ENCODE results near the gene MAPK9.

MAPK9 gene

DNA sequence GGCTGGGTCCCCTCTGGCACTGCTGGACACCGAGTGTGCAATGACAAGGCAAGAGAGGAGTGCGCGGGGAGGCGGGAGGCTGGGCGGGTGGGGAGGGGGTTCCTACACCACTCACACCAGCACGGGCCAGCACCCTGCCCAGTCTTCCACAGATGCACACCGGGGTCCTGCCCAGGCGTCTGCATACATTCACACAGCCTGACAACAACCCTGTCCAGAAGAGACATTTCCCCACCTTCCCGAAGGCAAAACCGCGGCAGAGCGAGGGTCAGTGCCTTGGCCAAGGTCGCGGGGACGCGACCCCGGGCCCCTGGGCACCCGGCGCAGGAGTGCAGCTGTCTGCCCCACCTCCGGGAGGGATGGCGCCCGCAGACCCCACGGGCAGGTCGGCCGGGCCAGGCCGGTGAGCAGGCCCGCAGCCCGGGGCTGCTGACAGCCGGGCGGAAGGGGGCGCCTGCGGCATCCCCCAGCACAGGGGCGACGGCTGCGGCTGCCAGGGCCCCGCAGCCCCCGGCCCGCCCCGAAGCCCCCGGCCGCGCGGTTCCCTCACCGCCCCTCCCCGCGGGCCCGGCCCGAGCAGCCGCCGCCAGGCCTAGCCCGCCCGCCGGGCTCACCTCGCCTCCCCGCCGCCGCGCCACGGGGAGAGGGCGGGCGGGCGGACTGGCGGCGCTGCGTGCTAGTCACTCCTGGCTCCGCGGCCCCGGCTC lies 496 bp downstream of the MAPK9 start:
- DNase-seq: no peak

DNA sequence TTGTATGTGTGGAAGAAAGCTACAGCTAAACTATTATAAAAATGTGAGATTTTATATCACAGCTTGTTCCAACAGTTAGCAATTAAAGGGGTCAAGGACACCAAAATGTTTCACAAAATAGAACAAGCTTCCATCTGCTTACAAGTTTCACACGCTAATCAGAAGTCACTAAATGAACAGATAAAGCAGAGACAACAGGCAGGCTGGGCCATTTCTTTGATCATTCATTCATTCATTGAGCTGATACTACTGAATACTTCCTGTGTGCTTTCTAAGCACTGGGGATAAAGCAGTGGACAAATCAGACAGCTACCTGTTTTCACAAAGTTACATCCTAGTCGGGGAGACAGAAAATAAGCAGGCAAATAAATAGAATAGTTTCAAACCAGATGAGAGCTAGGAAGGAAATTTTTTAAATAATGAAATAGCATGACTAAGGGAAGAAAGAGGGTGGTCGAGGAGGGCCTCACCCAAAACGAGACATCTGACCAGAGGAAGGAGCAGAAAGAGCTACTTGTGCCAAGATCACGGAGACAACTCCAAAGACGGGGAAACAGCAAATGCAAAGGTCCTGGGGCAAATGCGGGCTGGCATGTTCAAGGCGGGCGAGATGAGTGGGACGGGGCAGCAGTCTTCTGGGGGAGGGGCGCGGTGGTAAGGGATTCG lies 1.2 kb downstream of the MAPK9 start:
- DNase-seq: no peak

DNA sequence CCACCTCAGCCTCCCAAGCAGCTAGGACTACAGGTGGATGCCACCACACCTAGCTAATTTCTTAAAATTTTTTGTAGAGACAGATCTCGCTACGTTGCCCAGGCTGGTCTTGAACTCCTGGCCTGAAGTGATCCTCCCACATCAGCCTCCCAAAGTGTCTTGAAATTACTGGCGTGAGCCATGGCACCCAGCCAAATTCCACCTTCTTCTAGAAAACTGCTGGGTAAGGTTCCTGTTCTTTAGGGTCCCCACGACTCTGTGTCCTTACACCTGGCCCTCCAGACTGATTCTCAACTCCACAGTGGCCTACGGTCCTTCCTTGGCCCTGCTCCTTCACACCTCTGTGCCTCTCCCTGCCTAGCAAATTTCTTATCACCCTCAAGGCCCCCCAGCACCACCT lies 1.9 kb downstream of the MAPK9 start:
- DNase-seq: no peak

DNA sequence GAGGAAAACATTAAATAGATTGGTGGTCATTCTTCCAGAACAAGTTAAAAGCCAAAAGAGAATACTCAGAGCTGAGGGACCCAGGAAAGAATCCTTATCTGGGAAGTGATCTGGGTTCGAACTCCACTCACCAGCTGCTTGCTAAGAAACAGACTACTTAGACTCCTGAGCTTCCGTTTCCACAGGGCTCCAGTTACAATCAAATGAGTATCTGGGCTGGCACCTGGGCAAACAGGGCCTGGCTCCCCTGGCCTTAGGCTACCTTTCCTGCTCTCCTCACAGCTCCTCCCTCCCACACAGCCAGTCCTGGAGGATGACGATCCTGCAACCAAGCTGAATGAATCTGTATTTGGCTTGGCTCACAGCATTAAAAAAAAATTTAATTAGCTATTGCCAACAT lies 2.5 kb downstream of the MAPK9 start:
- no peak for DNase-seq

DNA sequence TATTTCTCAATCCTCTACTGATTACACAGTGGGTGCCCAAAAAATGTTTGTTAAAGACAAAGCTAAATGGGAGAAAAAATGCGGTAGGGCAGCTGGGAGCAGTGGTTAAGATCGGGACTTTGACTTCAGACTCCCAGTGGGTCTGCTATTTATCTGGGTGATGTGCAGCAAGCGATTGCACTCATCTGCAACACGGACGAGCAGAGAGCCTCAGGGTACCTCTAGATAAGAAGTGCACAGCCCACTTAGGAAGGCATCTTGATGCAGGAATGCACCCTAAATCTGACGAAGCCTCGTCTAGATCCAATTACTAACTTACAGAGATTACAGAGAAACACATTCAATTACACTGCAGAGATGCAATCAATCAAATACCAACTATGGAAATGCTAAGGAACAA lies 4.0 kb downstream of the MAPK9 start:
- DNase-seq: no peak

DNA sequence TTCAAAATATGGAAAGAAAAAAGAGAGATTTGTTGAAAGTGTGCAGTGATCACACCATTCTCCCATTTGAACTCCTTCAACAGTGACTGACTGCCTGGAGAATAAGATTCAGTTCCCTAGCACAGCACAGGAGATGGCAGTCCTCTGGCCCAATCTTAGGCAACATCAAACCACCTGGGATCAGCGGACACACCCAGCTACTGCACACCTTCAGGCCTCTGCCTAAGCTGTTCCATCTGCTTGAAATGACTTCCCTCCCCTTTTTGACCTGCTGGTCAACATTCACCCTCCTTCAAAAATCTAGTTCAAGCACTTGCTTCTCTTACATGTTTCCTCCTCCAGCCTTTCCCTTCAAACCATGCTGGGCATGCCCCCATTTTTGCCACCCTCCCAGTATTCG lies 4.5 kb downstream of the MAPK9 start:
- no peak for DNase-seq

DNA sequence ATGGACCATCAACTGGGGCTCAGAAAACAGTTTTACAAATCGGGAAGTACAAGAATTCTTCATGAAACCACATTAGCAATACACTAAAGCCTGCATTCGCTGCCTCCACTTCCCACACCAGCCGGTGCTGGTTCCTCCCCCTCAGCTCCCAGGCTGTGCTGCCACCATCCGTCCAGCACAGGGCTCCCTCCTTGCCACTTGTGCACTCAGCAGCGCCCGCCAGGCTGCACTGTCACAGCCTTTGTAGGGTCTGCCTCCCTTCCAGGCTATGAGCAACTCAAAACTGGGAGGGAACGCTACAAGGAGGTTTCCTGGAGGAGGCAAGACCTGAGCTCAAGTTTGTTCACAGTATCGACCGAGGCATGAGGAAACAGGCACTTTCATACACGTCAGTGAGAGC lies 7.7 kb downstream of the MAPK9 start:
- DNase-seq: no peak

DNA sequence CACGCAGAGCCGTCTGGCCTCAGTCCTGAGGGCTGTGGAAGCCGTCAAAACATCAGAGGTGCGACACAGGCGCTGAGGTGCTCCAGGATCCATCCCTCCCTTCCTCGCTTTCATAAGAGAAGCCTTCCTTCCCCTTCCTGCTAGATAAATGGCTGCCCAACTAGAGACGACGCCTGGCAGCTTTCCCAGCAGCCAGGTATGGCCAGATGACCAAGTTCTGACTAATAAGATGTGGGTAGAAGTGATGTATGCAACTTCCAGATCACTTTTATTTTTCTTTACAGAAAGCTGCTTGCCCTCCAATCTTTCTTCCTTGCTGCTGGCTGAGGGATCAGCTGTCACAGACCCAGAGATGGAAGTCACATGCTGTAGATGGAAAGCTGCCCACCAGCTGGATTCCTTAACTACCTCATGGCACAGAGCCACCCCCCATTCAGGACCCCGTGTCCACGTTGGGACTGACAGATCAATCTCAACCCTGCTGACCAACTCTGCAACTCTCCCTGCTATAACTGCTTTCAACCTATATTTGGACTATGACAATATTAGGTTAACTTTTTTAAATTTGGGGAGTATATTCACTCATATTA lies 8.8 kb downstream of the MAPK9 start:
- DNase-seq: no peak

DNA sequence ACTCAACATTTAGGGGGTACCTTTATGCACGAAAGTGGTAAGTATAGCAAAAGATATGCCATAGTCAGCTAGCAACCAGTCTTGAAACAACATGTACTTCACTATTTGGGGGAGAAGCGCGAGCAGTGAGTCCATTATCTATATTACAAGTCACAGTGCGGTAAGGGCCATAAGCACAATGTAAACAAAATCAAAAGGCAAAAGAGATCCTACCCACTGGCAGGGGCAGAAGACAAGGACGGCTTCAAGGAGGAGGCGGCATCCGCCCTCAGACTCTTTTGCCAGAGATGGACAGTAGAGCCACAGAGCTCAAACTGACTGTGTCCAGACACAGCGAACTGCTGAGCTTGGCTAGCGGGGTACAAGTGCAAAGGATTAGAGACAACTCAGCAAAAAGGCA lies 9.6 kb downstream of the MAPK9 start:
- DNase-seq: no peak

DNA sequence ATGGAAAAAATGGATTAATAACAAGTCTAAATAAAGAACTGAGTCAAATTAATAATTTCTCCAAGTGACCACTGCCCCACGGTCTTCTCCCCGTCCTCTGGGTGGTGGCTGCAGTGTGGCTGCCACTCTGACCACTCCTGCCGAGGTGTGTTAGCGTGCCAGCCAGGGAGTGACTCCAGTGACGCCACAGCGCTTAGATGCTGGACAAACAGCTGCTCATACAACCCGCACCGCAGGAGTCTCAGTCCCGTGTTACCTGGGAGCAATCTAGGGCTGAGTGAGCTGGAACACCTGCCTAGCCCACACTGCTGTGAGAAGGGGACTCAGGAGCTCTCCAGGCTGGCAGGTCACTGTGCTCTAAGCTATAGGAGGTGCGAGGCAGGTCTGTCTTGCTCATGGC lies 10.2 kb downstream of the MAPK9 start:
- DNase-seq: no peak

DNA sequence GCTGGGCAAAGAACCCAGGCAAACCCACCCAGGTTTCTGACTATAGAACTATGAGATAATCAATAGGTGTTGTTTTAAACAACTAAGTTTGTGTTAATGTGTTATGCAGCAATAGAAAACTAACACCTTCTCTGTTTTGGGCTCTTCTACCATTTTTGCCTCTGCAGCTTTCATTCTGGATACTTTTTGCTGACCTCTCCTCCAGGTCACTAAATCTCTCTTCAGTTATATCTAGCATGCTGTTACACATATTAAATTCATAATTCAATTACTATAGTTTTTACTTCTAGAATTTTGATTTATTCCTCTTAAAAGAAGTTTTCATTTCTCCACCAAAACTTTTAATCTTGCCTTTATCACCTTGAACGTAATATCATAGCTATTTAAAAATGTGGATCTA lies 17.2 kb downstream of the MAPK9 start:
- DNase-seq: no peak

DNA sequence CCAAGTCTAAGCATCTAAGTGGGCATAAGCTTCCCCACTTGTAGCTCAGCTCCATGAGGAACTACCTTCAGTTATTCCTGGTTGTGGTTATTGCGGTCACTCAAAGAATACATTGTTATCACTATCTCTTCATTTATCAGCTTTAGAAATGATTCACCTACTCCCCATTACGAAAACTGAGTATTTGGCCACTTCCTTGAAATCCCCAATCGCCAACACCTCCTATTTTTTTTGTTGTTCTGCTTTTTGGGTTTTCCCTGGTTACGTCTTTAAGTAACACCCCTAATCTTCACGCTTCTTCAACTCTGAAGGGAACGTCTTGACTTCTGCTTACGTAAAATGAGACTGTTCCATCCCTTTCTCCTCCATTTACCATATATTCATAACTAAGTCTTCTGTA lies 20.7 kb downstream of the MAPK9 start:
- DNase-seq: no peak

DNA sequence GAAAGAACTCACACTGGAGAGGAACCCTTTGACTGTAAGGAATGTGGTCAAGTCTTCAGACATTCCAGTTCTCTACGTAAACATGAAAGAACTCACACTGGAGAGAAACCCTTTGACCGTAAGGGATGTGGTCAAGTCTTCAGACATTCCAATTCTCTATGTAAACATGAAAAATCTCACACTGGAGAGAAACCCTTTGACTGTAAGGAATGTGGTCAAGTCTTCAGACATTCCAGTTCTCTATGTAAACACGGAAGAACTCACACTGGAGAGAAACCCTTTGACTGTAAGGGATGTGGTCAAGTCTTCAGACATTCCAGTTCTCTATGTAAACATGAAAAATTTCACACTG lies 32.6 kb downstream of the MAPK9 start:
- DNase-seq: no peak

DNA sequence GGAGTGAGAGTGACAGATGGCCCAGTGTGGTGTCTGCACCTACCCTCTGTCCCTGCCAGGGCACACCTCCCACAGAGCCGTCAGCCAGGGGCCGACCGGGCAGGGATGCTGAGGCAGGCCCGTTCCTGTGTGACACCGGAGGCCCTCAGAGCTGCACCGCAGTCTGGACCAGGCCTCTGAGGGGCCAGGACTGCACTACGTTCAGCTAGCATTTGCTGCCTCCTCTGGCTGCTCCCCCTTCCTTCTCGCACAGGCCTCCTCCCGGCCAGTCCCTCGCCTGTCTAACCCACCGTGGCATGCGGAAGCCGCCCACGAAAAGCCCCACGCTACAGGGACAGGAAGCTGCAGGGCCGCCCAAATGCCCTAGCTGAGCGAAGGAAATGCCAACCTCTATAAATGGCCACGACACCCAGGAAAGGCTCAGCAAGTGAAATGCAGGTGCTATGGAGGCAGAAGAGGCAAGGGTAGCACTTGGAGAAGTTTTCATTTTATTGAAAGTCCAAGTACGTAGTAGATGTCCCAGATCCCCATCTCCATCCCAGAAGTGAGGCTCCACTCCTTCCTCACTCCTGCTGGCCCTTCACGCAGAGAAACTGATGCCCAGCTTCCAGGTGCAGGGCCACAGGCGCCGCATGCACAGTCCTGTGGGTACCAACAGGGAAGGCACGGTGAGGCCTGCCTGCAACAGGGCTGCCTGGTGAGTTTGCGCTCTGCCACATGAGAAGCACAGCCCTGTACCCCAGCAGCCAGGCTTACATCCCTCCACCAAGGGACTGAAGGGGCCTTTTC lies 38.7 kb downstream of the MAPK9 start:
- no peak for DNase-seq

DNA sequence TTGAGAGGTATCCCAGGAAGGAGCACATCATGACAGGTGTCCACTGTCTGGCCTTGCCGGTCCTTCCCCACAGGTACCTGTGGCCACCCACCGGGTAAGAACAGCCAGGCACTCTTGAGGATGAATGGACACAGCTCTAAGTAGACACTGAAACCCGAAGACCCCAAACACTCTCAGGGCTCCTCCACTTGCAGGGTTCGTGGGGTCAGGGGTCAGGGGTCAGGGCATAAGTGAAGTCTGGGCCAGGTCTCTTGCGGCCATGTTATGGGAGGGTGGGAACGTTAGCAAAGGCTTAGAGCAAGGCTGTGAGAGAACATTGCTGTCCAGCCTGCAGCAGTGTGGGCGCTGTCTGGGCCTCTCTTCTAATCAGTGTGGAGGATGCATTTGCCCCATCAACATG lies 40.0 kb downstream of the MAPK9 start:
- no peak for DNase-seq

DNA sequence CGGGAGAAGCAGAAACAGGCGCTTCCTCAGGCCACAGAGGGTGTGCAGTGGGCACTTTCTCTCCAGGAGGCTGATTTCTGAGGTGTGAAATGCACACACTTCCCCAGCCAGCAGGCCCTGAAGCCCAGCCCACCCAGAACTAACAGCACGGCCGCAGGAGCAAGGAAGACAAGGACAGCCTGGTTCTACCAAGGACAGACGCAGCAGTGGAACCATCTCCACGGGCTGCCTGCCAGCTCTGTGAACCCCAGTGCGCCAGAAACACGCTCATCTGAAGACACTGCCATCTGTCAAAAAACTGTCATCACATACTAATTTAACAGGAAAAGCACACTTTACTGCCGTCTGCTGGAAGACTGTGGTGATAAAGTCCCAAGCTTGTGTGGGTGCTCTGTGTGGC lies 40.7 kb downstream of the MAPK9 start:
- DNase-seq: no peak

DNA sequence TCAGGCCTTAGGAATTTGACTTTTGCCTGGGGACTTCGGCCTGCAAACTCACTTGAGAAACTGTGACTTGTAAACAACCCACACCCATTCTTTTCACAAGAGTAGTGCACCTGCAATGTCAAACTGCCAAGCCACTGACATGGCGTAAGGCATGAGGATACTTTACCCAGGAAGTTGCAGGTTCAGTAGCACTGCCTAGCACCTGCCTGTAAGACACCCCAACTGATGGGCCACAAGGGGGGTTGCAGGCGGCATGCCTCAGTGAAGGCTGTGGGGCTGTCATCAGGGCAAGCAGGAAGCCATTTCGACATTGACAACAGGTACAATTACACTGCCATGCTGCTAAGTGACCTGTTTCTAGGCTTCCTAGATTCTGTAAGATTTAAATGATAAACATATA lies 41.6 kb downstream of the MAPK9 start:
- no peak for DNase-seq

DNA sequence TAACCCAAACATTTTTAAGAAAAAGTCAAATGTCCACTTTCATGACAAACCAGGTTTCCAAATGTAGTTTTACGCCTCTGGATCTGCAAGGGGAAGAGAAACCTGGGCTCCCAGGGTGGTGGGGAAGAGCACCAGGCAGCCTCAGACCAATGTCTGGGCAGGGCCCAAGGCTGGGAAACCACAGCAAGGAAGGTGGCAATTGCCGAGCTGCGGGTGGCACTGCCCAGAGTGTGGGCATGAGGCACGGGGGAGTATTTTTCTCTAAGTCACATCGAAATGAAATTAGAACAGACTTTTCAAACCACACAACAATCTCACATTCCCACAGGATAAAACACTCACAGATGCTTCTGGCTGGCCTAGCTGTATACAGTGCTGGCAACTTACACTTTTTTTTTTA lies 50.3 kb downstream of the MAPK9 start:
- no peak for DNase-seq

DNA sequence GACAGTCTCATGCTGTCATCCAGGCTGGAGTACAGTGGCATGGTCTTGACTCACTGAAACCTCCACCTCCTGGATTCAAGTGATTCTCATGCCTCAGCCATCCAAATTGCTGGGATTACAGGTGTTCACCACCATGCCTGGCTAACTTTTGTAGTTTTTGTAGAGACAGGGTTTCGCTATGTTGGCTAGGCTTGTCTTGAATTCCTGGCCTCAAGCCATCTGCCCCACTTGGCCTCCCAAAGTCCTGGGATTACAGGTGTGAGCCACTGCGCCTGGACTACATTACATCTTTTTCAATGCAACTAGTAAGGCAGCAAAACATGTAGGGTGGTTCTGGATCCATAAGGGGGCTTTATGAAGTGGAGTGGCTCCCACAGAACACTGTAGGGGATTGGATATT lies 53.3 kb downstream of the MAPK9 start:
- DNase-seq: no peak

DNA sequence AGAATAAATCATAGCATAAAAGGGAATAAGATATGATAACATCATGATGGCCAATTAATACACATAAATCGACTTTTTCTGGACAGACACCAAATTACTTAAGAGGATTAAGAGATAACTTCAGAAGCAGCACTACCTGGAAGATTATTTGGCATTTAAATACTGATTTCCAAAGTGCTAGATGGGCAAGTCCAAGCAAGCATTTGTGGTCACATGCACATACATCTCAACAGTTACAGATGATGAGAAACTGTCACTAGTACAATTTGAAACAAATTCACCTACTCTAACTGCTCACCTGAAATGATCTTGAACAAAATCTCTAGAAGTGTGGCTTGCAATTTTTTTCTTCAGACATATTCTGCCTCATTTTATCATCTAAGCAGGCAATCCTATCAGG lies 56.0 kb downstream of the MAPK9 start:
- DNase-seq: no peak

DNA sequence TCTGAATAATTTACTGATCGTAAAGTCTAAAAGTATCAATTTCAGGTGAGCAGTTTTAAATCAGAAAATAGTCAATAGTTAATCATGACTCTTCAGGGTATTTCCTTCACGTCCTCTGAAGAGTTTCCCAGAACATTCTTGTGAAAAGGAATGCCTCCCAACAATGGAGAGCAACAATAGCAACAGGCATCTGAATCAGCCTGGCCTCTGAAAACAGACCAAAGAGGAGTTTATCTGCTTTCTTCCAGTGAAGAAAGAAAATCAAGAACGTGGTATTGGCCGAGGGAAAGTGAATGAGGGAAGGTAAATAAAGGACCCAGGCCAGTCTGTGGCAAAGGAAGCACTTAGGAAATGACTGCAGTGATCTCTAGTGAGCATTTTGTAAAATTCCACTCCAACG lies 56.8 kb downstream of the MAPK9 start:
- no peak for DNase-seq

DNA sequence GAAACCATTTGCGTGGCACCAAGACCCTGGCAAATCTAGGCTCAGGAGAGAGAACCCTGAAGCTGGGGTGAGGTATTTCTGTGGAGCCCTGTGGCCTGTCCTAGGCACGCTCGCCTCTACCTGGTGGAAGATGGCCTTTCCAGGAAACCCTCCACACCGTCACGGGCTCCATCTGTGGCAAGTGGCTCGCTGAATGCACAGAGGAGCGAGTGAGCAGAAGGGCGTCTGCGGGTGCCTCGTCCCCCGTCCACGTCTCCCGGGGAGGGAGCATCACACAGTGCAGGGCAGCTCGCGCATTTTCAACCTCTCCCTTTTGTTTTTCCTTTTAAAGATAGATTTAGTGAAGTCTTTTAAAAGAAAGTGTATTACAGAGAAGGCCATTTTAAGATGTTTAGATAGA lies 57.6 kb downstream of the MAPK9 start:
- DNase-seq: no peak

DNA sequence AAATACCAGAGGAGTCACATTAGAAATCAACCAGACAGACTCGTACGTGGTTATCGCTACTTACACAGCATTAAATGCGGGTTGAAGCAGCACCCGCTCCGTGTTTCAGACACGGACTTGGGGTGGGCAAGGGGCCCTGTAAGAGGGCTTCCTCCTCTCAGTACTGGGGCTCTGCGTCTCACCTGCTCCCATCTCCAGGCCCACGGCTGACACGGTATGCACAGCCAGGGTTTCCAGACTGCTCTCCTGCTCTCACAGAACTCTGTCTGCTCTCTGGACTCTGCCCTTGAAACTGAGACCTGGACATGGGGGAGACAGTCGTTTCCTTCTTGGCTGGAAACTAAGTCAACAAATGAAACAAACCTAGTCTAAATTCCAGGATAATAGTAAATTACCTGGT lies 58.2 kb downstream of the MAPK9 start:
- DNase-seq: no peak

DNA sequence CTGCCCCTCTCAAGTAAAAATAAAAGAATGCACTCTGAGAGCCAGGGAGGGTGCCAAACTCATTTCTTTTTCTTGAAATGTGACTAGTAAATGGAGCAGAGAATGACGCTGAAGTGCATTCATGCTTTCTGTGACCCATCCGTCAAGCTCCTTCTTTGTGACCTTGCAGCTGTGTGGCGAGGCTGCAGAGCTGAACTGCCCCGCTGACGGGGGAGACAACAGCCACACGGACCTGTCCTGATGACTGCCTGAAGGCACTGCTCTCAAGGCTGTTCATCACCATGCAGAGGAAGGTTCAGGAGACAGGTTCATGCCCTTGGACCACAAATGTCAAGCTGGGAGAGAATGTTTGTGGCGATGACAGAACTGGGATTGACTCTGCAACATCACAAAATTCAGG lies 61.9 kb downstream of the MAPK9 start:
- DNase-seq: no peak

Data from DMS153 (cell line).